Astrocyte (in vitro differentiated cells and primary cell): Measurements from ENCODE around the gene MADD. TPM values are rescaled to one million over a fixed set of nuclear protein-coding genes. Genes with fewer than 3 reads are reported as not detected.

Source experiments
- DNase-seq: peaks from one replicate; pipeline ENCODE4 v3.0.0-alpha.2; 2010; ENCODE audit warnings: low read depth
- FAIRE-seq: peaks from 2 replicates; lab custom pipeline; 2011; peaks lifted over from hg19 to GRCh38; lab: Jason Lieb, UNC
- H2AFZ ChIP-seq: 2 replicates; pipeline ENCODE4 v1.6.0; 2012; ENCODE audit warnings: low read depth, low read length, inconsistent platforms
- H3K27ac ChIP-seq: 2 replicates; pipeline ENCODE4 v1.5.1; 2011; ENCODE audit warnings: low read depth, low read length, inconsistent platforms
- H3K27me3 ChIP-seq: 2 replicates; pipeline ENCODE4 v1.6.0; 2011; ENCODE audit warnings: low read length, inconsistent platforms; ENCODE audit not compliant: insufficient read depth
- H3K36me3 ChIP-seq: 2 replicates; pipeline ENCODE4 v1.5.1; 2011; ENCODE audit warnings: low read length, inconsistent platforms; ENCODE audit not compliant: insufficient read depth
- H3K4me1 ChIP-seq: 2 replicates; pipeline ENCODE4 v1.5.1; 2011; ENCODE audit warnings: low read length, inconsistent platforms; ENCODE audit not compliant: insufficient read depth
- H3K4me2 ChIP-seq: 2 replicates; pipeline ENCODE4 v1.6.0; 2012; ENCODE audit warnings: low read length, inconsistent platforms
- H3K4me3 ChIP-seq: 2 replicates; pipeline ENCODE4 v1.5.1; 2011; ENCODE audit warnings: low read depth, mild to moderate bottlenecking, low read length, inconsistent platforms; ENCODE audit not compliant: insufficient read depth
- H3K79me2 ChIP-seq: 2 replicates; pipeline ENCODE4 v1.6.0; 2012; ENCODE audit warnings: mild to moderate bottlenecking, low read length, inconsistent platforms; ENCODE audit not compliant: insufficient read depth
- H3K9ac ChIP-seq: 2 replicates; pipeline ENCODE4 v1.6.0; 2012; ENCODE audit warnings: mild to moderate bottlenecking, low read length, inconsistent platforms
- H3K9me3 ChIP-seq: 2 replicates; pipeline ENCODE4 v1.5.1; 2012; ENCODE audit warnings: low read depth, mild to moderate bottlenecking, low read length, inconsistent platforms; ENCODE audit not compliant: insufficient read depth
- H4K20me1 ChIP-seq: 2 replicates; pipeline ENCODE4 v1.6.0; 2012; ENCODE audit warnings: low read length, inconsistent platforms; ENCODE audit not compliant: insufficient read depth
- H3K27ac Mint-ChIP-seq: one replicate; pipeline ENCODE4 v1.8.0; 2021; ENCODE audit warnings: mild to moderate bottlenecking, mixed read lengths; ENCODE audit not compliant: unreplicated experiment
- H3K27me3 Mint-ChIP-seq: one replicate; pipeline ENCODE4 v1.8.0; 2021; ENCODE audit warnings: low read depth, mixed read lengths; ENCODE audit not compliant: unreplicated experiment
- H3K36me3 Mint-ChIP-seq: one replicate; pipeline ENCODE4 v1.8.0; 2021; ENCODE audit warnings: low read depth, mixed read lengths; ENCODE audit not compliant: unreplicated experiment
- H3K4me1 Mint-ChIP-seq: one replicate; pipeline ENCODE4 v1.8.0; 2021; ENCODE audit warnings: low read depth, mixed read lengths; ENCODE audit not compliant: unreplicated experiment
- H3K4me3 Mint-ChIP-seq: one replicate; pipeline ENCODE4 v1.8.0; 2021; ENCODE audit warnings: mild to moderate bottlenecking, moderate library complexity, mixed read lengths; ENCODE audit not compliant: unreplicated experiment
- H3K9me3 Mint-ChIP-seq: one replicate; pipeline ENCODE4 v1.8.0; 2021; ENCODE audit warnings: mild to moderate bottlenecking, mixed read lengths; ENCODE audit not compliant: unreplicated experiment
- EZH2 ChIP-seq: IDR thresholded peaks from 2 replicates; pipeline ENCODE4 v1.6.1; 2012; ENCODE audit warnings: mild to moderate bottlenecking, low read length, inconsistent platforms; ENCODE audit not compliant: insufficient read depth
- total RNA-seq: library from RNA; stranded (reverse); gene quantifications from 2 replicates; pipeline ENCODE4 v1.2.1, GENCODE V29; 2021
- TF ChIP-seq, protein P1 (sequence below): IDR thresholded peaks from 2 replicates; pipeline ENCODE4 v1.5.1; 2011; ENCODE audit warnings: low read depth, mild to moderate bottlenecking, inconsistent platforms, low read length, moderate library complexity; ENCODE audit not compliant: insufficient read depth

MADD gene
- total RNA-seq, 1 donor from 2014 or later = 22.9 TPM

DNA sequence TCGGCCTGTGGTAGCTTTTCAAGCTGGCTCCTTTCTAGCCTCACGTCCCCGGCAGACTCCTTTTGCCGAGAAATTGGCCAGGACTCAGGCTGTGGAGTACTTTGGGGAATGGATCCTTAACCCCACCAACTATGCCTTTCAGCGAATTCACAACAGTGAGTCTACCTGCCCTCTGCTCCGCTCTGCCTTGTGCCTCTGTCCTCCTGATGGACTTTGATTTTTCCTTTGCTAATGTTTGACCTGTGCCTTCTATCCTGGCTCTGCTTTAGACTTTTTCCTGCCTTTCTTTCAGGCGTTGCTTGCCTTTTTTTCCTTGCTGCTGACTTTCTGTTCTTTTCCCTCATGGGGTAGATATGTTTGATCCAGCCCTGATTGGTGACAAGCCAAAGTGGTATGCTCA, 12.5 kb downstream of the MADD start:
- FAIRE-seq (no peak), DNase-seq (no peak)
- Mint-ChIP-seq H3K27ac (no peak overlapping the region), H3K36me3 (peaks cover 27% of the 10 kb centered on the region), H3K4me1 (no peaks in the 10 kb centered on the region), H3K27me3 (no peaks in the 10 kb centered on the region), H3K9me3 (no peaks in the 10 kb centered on the region), H3K4me3 (no peak overlapping the region)
- Histone ChIP-seq H3K4me3 (no peak overlapping the region), H4K20me1 (no peaks in the 10 kb centered on the region), H3K36me3 (peaks cover 50% of the 10 kb centered on the region), H3K27me3 (no peaks in the 10 kb centered on the region), H3K27ac (no peak overlapping the region), H3K79me2 (no peaks in the 10 kb centered on the region), H2AFZ (no peak overlapping the region), H3K4me1 (no peaks in the 10 kb centered on the region), H3K9me3 (no peaks in the 10 kb centered on the region), H3K9ac (no peak overlapping the region), H3K4me2 (no peak overlapping the region)
- no peak for TF ChIP-seq EZH2
- TF ChIP-seq, protein P1, sequence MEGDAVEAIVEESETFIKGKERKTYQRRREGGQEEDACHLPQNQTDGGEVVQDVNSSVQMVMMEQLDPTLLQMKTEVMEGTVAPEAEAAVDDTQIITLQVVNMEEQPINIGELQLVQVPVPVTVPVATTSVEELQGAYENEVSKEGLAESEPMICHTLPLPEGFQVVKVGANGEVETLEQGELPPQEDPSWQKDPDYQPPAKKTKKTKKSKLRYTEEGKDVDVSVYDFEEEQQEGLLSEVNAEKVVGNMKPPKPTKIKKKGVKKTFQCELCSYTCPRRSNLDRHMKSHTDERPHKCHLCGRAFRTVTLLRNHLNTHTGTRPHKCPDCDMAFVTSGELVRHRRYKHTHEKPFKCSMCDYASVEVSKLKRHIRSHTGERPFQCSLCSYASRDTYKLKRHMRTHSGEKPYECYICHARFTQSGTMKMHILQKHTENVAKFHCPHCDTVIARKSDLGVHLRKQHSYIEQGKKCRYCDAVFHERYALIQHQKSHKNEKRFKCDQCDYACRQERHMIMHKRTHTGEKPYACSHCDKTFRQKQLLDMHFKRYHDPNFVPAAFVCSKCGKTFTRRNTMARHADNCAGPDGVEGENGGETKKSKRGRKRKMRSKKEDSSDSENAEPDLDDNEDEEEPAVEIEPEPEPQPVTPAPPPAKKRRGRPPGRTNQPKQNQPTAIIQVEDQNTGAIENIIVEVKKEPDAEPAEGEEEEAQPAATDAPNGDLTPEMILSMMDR = no peak

GRCh38 chr11:47284151-47284550, 14.2 kb downstream of the MADD start:
- TF ChIP-seq, protein P1 = no peak
- no peak for TF ChIP-seq EZH2
- peaks cover 46% of the 10 kb centered on the region for H3K36me3 ChIP-seq
- DNase-seq (no peak), FAIRE-seq (no peak)
- H3K79me2 ChIP-seq = no peaks in the 10 kb centered on the region
- no peaks in the 10 kb centered on the region for H3K4me1 ChIP-seq
- no peak overlapping the region for H3K4me3 Mint-ChIP-seq
- H3K27me3 ChIP-seq = no peaks in the 10 kb centered on the region
- no peak overlapping the region for H3K27ac Mint-ChIP-seq
- no peak overlapping the region for H3K4me3 ChIP-seq
- no peak overlapping the region for H2AFZ ChIP-seq
- H3K9ac ChIP-seq = no peak overlapping the region
- no peaks in the 10 kb centered on the region for H4K20me1 ChIP-seq
- peaks cover 38% of the 10 kb centered on the region for H3K36me3 Mint-ChIP-seq
- H3K4me1 Mint-ChIP-seq = no peaks in the 10 kb centered on the region
- H3K9me3 Mint-ChIP-seq = no peaks in the 10 kb centered on the region
- no peak overlapping the region for H3K27ac ChIP-seq
- no peaks in the 10 kb centered on the region for H3K9me3 ChIP-seq
- H3K27me3 Mint-ChIP-seq = no peaks in the 10 kb centered on the region
- no peak overlapping the region for H3K4me2 ChIP-seq

- H3K36me3 ChIP-seq = peaks cover 44% of the 10 kb centered on the region
- no peak overlapping the region for H2AFZ ChIP-seq
- Mint-ChIP-seq H3K27me3 (no peaks in the 10 kb centered on the region), H3K27ac (no peak overlapping the region), H3K4me1 (no peaks in the 10 kb centered on the region), H3K4me3 (no peak overlapping the region), H3K36me3 (peaks cover 53% of the 10 kb centered on the region), H3K9me3 (no peaks in the 10 kb centered on the region)
- H3K79me2 ChIP-seq = no peaks in the 10 kb centered on the region
- no peaks in the 10 kb centered on the region for H3K27me3 ChIP-seq
- DNase-seq (no peak), FAIRE-seq (no peak)
- TF ChIP-seq, protein P1 = no peak
- TF ChIP-seq EZH2 = no peak
- peaks cover 6% of the 10 kb centered on the region for H3K4me1 ChIP-seq
- H3K4me2 ChIP-seq = no peak overlapping the region
- H3K27ac ChIP-seq = no peak overlapping the region
- H3K4me3 ChIP-seq = no peak overlapping the region
- no peaks in the 10 kb centered on the region for H3K9me3 ChIP-seq
- H3K9ac ChIP-seq = no peak overlapping the region
- H4K20me1 ChIP-seq = no peaks in the 10 kb centered on the region
These were observed 16.2 kb downstream of the MADD start for GRCh38 chr11:47285969-47286770.
